OCI-LY3 (cell line): ENCODE measurements around the gene NDUFS8.
"Not testable (repeated sequence)": the region's sequence is repeated elsewhere in the genome, so short reads cannot be mapped to it uniquely, and the experiment has no call there.

Source experiments
- H2AFZ ChIP-seq: fragments of 200-600, 300-600 bp; shearing (Covaris generic); 2 replicates; pipeline ENCODE4 v1.6.0; 2014; ENCODE audit warnings: antibody characterized with exemption, low read depth, low read length
- H3K27ac ChIP-seq: fragments of 200-600, 300-600 bp; sonication (generic); 2 replicates; pipeline ENCODE4 v1.5.1; 2014; ENCODE audit warnings: mild to moderate bottlenecking, low read length, moderate library complexity, mixed read lengths
- H3K27me3 ChIP-seq: fragments of 200-600, 300-600 bp; sonication (generic); 2 replicates; pipeline ENCODE4 v1.6.1; 2014; ENCODE audit warnings: low read depth, low read length, mixed read lengths
- H3K36me3 ChIP-seq: fragments of 200-600, 300-600 bp; sonication (generic); replicated peaks from 2 replicates; pipeline ENCODE3; 2014; ENCODE audit warnings: low read depth, low read length, mixed read lengths
- H3K4me1 ChIP-seq: fragments of 300-600, 200-600 bp; sonication (generic); 2 replicates; pipeline ENCODE4 v1.6.1; 2014; ENCODE audit warnings: low read length, mixed read lengths
- H3K4me2 ChIP-seq: fragments of 200-600, 300-600 bp; sonication (generic); 2 replicates; pipeline ENCODE4 v1.6.1; 2014; ENCODE audit warnings: low read length, mixed read lengths
- H3K4me3 ChIP-seq: fragments of 300-600, 200-600 bp; sonication (generic); 2 replicates; pipeline ENCODE4 v1.5.1; 2014; ENCODE audit warnings: antibody characterized with exemption, mild to moderate bottlenecking, low read length, moderate library complexity
- H3K79me2 ChIP-seq: fragments of 300-600, 200-600 bp; shearing (Covaris generic); 2 replicates; pipeline ENCODE4 v1.6.1; 2014; ENCODE audit warnings: mild to moderate bottlenecking, low read length, mixed read lengths
- H3K9ac ChIP-seq: fragments of 300-600, 200-600 bp; shearing (Covaris generic); 2 replicates; pipeline ENCODE4 v1.6.0; 2014; ENCODE audit warnings: mild to moderate bottlenecking, low read length, moderate library complexity
- H3K9me3 ChIP-seq: fragments of 200-600, 300-600 bp; shearing (Covaris generic); 2 replicates; pipeline ENCODE4 v1.6.1; 2014; ENCODE audit warnings: low read length, mixed read lengths; ENCODE audit not compliant: insufficient read depth
- H4K20me1 ChIP-seq: fragments of 200-600, 300-600 bp; sonication (generic); 2 replicates; pipeline ENCODE4 v1.6.1; 2016; ENCODE audit warnings: low read length, mixed read lengths; ENCODE audit not compliant: insufficient read depth
- CTCF ChIP-seq: fragments of 200-600, 300-600 bp; sonication (generic); IDR thresholded peaks from 2 replicates; pipeline ENCODE4 v1.5.1; 2014; ENCODE audit warnings: antibody characterized with exemption, low read length, low read depth
- EZH2phosphoT487 ChIP-seq: fragments of 200-600 bp; shearing (Covaris generic); IDR thresholded peaks from 2 replicates; pipeline ENCODE4 v1.6.1; 2018; ENCODE audit warnings: antibody characterized with exemption, mixed run types, low read depth

Gene NDUFS8

DNA sequence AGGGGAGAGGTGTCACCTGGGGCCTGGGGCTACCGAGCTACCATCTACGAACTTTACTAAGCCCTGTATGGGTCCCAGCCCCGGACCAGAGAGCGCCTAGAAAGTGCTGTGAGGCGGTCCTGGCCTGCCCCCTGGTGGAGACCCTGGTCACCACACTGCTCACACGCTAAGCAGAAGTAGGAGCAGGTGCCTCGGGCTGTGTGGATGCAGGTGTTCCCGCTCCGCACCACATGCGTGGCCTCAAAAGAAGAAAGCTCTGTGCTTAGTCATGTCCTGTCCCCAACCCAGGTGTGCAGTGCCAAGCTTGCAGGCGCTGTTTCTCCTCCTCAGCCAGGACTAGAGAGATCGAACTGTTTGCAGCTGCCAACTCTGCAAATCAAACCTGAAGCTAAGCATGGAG lies 36.7 kb upstream of the NDUFS8 start:
- H3K4me3 ChIP-seq, H3K9ac ChIP-seq, H3K27me3 ChIP-seq, H2AFZ ChIP-seq, H3K79me2 ChIP-seq, H3K9me3 ChIP-seq, H3K4me2 ChIP-seq: not testable (repeated sequence)
- Histone ChIP-seq H3K4me1 (peaks cover 23% of the 10 kb centered on the region), H3K36me3 (peaks cover 29% of the 10 kb centered on the region), H4K20me1 (peaks cover 36% of the 10 kb centered on the region), H3K27ac (peak overlapping the region; percentile 32; the same call in 1 of the 2 replicates)
- TF ChIP-seq CTCF, result peak; percentile 35

DNA sequence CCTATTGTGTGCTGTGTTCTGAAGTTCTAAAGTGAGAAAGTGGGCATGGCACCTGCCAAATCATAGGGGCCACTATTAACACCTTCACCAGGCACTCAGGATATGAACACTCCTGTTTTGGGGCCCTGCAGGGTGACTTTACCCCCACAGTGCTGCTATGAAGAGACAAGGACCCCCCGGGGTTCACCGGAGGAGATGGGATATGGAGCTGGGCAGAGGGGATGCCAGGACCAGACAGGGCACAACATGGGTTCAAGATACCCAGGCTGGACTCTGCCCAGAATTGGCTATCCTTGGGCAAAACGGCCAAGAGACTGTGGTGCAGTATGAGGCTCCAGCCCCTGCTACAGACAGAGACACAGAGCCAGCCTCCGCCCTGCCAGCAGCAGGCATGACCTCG lies 36.1 kb upstream of the NDUFS8 start:
- Histone ChIP-seq H3K4me1 (peaks cover 23% of the 10 kb centered on the region), H3K79me2 (peaks cover 13% of the 10 kb centered on the region; the same call in 1 of the 2 replicates), H3K36me3 (peaks cover 35% of the 10 kb centered on the region), H3K27ac (peak overlapping the region; percentile 32; the same call in 1 of the 2 replicates), H4K20me1 (peaks cover 40% of the 10 kb centered on the region)
- not testable (repeated sequence) for H3K9ac ChIP-seq, H3K9me3 ChIP-seq, H3K27me3 ChIP-seq, H3K4me2 ChIP-seq, H3K4me3 ChIP-seq, H2AFZ ChIP-seq

DNA sequence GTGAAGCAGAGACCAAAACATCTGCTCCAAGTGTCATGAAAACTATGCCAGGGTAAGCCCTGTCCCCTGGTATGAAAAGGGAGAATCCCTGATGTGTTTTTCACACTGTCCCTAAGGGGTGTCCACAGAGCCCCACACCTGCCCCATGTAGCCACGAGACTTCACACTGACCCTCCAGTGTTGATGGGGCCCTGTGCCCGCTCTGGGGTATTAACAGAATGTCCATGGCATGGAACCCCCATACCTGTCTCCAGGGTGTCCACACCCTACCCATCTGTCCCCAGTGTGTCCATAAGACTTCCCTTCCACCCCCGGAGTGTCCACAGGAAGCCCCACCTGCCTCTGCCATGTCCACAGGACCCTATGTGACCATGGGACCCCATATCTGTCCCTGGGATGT lies 35.4 kb upstream of the NDUFS8 start:
- H3K27me3 ChIP-seq, H3K4me3 ChIP-seq, H3K9me3 ChIP-seq, H3K27ac ChIP-seq, H3K4me2 ChIP-seq, H3K9ac ChIP-seq, H2AFZ ChIP-seq: not testable (repeated sequence)
- Histone ChIP-seq H4K20me1 (peaks cover 43% of the 10 kb centered on the region), H3K36me3 (peaks cover 42% of the 10 kb centered on the region), H3K4me1 (peaks cover 23% of the 10 kb centered on the region), H3K79me2 (peaks cover 20% of the 10 kb centered on the region)

GRCh38 chr11:67995579-67995978 lies 34.9 kb upstream of the NDUFS8 start:
- not testable (repeated sequence) for H3K27ac ChIP-seq, H3K9ac ChIP-seq, H3K9me3 ChIP-seq, H3K4me2 ChIP-seq, H2AFZ ChIP-seq, H3K27me3 ChIP-seq, H3K4me3 ChIP-seq
- peaks cover 43% of the 10 kb centered on the region for H4K20me1 ChIP-seq
- H3K4me1 ChIP-seq, result peaks cover 23% of the 10 kb centered on the region
- peaks cover 45% of the 10 kb centered on the region for H3K36me3 ChIP-seq
- peaks cover 24% of the 10 kb centered on the region for H3K79me2 ChIP-seq

DNA sequence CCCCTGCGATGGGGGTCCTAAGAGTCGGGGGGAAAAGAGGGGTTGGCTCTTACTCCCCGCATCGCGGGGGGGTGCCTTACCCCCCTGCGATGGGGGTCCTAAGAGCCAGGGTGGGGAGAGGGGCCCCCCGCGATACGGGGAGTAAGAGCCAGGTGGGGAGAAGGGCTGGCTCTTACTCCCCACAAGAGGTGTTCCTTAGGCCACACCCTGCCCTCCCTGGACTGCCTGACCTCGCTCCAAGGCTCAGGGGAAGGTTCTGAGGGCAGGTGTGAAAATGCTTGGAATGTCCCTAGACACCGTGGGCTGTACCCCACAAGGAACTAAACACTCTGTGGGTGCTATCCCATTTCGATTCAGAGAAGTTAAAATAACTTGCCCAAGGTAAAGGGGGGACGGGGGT lies 34.4 kb upstream of the NDUFS8 start:
- H3K4me3 ChIP-seq, result no peak overlapping the region
- H3K9me3 ChIP-seq, result no peaks in the 10 kb centered on the region
- no peaks in the 10 kb centered on the region for H3K27me3 ChIP-seq
- no peak overlapping the region for H3K27ac ChIP-seq
- H2AFZ ChIP-seq, result no peak overlapping the region
- peaks cover 26% of the 10 kb centered on the region for H3K79me2 ChIP-seq
- TF ChIP-seq CTCF (no peak), EZH2phosphoT487 (no peak)
- H3K36me3 ChIP-seq, result peaks cover 47% of the 10 kb centered on the region
- peaks cover 23% of the 10 kb centered on the region for H3K4me1 ChIP-seq
- H3K4me2 ChIP-seq, result no peak overlapping the region
- H4K20me1 ChIP-seq, result peaks cover 43% of the 10 kb centered on the region
- H3K9ac ChIP-seq, result no peak overlapping the region
